Measurements from ENCODE around the gene TRABD. TPM values are rescaled to one million over a fixed set of nuclear protein-coding genes. Genes with fewer than 3 reads are reported as not detected.

The TRABD gene
- polyA plus RNA-seq, 1 donor (not counting 4 experiments of a cell fraction or from before 2014, with no cell fraction given) = 22.7 TPM

DNA sequence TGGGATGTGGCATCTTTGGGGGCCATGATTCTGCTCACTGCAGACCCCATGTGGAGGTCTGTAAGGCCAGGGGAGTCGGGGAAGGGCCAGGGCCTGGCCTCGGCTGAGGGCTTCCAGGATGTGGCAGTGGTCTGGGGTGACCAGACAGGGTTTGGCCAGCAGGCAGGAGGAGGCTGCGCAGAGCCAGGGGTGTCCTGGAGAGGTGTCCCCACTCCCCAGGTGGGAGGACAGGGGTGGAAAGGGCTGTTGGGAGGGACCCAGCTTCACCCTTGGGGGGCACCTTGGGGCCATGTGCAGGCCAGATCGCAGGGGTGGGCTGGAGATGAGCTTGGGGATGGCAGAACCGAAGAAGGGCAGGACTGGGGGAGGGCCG is 11.7 kb upstream of the TRABD start:
- Histone ChIP-seq H3K4me3 (ENCODE audit: control insufficient read depth in 2 of 3, extremely low read depth in 1 of 3, insufficient read depth in 2 of 3, low read depth in 1 of 3, low read length in 3 of 3) (no peak overlapping the region), H3K9me1 (ENCODE audit: control insufficient read depth, extremely low read depth, insufficient read depth, low read length) (no peaks in the 10 kb centered on the region), H3K4me1 (ENCODE audit: control insufficient read depth, extremely low read depth, insufficient read depth, low read length) (no peaks in the 10 kb centered on the region), H3K27me3 (ENCODE audit: control insufficient read depth, extremely low read depth, insufficient read depth, low read length) (peaks cover 10% of the 10 kb centered on the region), H3K27ac (ENCODE audit: control insufficient read depth, insufficient read depth, low read length) (no peak overlapping the region), H4K20me1 (ENCODE audit: control insufficient read depth, extremely low read depth, insufficient read depth, low read length) (no peaks in the 10 kb centered on the region), H3K9me3 (ENCODE audit: control insufficient read depth, low read depth, low read length) (no peaks in the 10 kb centered on the region), H3K36me3 (ENCODE audit: control insufficient read depth in 2 of 2, extremely low read depth in 1 of 2, insufficient read depth in 2 of 2, low read length in 2 of 2) (no peaks in the 10 kb centered on the region), H3K9ac (ENCODE audit: control insufficient read depth, extremely low read depth, insufficient read depth, low read length) (no peak overlapping the region), H3K79me2 (ENCODE audit: control insufficient read depth, insufficient read depth, low read length) (no peaks in the 10 kb centered on the region), H2AFZ (ENCODE audit: control insufficient read depth, low read length) (no peak overlapping the region), H3K4me2 (ENCODE audit: control insufficient read depth, extremely low read depth, insufficient read depth, low read depth, low read length) (no peak overlapping the region)
- TF ChIP-seq, protein P1, sequence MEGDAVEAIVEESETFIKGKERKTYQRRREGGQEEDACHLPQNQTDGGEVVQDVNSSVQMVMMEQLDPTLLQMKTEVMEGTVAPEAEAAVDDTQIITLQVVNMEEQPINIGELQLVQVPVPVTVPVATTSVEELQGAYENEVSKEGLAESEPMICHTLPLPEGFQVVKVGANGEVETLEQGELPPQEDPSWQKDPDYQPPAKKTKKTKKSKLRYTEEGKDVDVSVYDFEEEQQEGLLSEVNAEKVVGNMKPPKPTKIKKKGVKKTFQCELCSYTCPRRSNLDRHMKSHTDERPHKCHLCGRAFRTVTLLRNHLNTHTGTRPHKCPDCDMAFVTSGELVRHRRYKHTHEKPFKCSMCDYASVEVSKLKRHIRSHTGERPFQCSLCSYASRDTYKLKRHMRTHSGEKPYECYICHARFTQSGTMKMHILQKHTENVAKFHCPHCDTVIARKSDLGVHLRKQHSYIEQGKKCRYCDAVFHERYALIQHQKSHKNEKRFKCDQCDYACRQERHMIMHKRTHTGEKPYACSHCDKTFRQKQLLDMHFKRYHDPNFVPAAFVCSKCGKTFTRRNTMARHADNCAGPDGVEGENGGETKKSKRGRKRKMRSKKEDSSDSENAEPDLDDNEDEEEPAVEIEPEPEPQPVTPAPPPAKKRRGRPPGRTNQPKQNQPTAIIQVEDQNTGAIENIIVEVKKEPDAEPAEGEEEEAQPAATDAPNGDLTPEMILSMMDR (optimal IDR thresholded peaks at IDR 0.05 in 1 of 3, IDR thresholded peaks at IDR 0.05 in 1 of 3, conservative IDR thresholded peaks at IDR 0.05 in 1 of 3; ENCODE audit: extremely low read depth in 1 of 3, insufficient read depth in 2 of 3, low read length in 3 of 3) = no peak
- no peak for TF ChIP-seq EZH2 (IDR thresholded peaks at IDR 0.05; ENCODE audit: low read length)
- dilution Hi-C loops (cut with MboI; ENCODE audit: extremely low pct_ligation_motif_present, low sequenced_read_pairs) = no loop called here
- no peak for FAIRE-seq
- no peak for DNase-seq (ENCODE audit: low read depth, low spot score)

DNA sequence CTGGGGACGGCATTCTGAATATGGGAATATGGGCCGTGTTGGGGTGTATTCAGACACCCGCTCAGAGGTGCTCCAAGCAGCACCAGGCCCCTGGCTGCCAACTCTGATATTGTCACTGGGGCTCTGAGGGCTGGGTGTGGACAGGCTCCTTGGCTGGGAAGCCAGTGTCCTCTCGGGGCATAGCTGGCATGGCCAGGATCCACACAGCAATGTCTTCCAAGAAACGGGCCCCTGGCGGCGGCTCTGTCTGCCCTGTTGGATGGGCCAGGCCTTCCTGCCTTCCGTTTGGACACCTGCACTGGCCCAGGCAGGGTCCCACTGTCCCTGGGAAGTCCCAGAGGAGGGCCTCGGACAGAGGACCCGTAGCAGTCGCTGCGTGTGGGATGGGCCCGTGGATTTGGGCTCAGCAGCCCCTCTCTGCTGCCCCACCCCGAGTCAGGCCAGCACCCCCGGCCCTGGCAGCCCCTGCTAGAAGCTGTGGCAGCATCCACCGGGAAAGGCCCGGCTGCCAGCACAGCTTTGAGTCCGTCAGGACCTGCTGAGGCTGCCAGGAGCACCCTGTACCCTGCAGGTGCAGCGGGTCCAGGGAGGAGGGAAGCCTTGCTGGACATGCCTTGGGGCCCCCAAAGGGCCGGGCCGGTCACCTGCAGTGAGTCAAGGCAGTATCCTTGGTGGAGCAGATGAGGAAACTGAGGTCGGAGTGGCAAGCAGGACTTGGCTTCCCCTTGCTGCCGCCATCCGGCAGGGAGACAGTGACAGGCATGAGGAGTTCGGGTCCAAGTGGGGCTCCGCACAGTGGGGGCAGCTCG is 11.1 kb upstream of the TRABD start:
- Histone ChIP-seq H3K27me3 (ENCODE audit: control insufficient read depth, extremely low read depth, insufficient read depth, low read length) (peaks cover 5% of the 10 kb centered on the region), H3K4me1 (ENCODE audit: control insufficient read depth, extremely low read depth, insufficient read depth, low read length) (no peaks in the 10 kb centered on the region), H3K27ac (ENCODE audit: control insufficient read depth, insufficient read depth, low read length) (no peak overlapping the region), H3K4me3 (ENCODE audit: control insufficient read depth in 2 of 3, extremely low read depth in 1 of 3, insufficient read depth in 2 of 3, low read depth in 1 of 3, low read length in 3 of 3) (no peak overlapping the region), H3K9me1 (ENCODE audit: control insufficient read depth, extremely low read depth, insufficient read depth, low read length) (no peaks in the 10 kb centered on the region), H4K20me1 (ENCODE audit: control insufficient read depth, extremely low read depth, insufficient read depth, low read length) (no peaks in the 10 kb centered on the region), H3K4me2 (ENCODE audit: control insufficient read depth, extremely low read depth, insufficient read depth, low read depth, low read length) (no peak overlapping the region), H3K36me3 (ENCODE audit: control insufficient read depth in 2 of 2, extremely low read depth in 1 of 2, insufficient read depth in 2 of 2, low read length in 2 of 2) (no peaks in the 10 kb centered on the region), H2AFZ (ENCODE audit: control insufficient read depth, low read length) (no peak overlapping the region), H3K9me3 (ENCODE audit: control insufficient read depth, low read depth, low read length) (no peaks in the 10 kb centered on the region), H3K79me2 (ENCODE audit: control insufficient read depth, insufficient read depth, low read length) (no peaks in the 10 kb centered on the region), H3K9ac (ENCODE audit: control insufficient read depth, extremely low read depth, insufficient read depth, low read length) (no peak overlapping the region)
- DNase-seq (ENCODE audit: low read depth, low spot score) = no peak
- TF ChIP-seq EZH2 (IDR thresholded peaks at IDR 0.05; ENCODE audit: low read length) = no peak
- TF ChIP-seq, protein P1 (optimal IDR thresholded peaks at IDR 0.05 in 1 of 3, IDR thresholded peaks at IDR 0.05 in 1 of 3, conservative IDR thresholded peaks at IDR 0.05 in 1 of 3; ENCODE audit: extremely low read depth in 1 of 3, insufficient read depth in 2 of 3, low read length in 3 of 3) = no peak
- dilution Hi-C loops (cut with MboI; ENCODE audit: extremely low pct_ligation_motif_present, low sequenced_read_pairs) = no loop called here
- FAIRE-seq = no peak

All from keratinocyte (primary cell).